Measurements from ENCODE around the gene ST3GAL4. TPM values are rescaled to one million over a fixed set of nuclear protein-coding genes. Genes with fewer than 3 reads are reported as not detected.

Gene ST3GAL4
- total and polyA plus RNA-seq, 9 of the 15 experiments (the other 6 are each of a cell fraction or from before 2014, with no cell fraction given): 0.27 to 22.9 (median 10.5) TPM

DNA sequence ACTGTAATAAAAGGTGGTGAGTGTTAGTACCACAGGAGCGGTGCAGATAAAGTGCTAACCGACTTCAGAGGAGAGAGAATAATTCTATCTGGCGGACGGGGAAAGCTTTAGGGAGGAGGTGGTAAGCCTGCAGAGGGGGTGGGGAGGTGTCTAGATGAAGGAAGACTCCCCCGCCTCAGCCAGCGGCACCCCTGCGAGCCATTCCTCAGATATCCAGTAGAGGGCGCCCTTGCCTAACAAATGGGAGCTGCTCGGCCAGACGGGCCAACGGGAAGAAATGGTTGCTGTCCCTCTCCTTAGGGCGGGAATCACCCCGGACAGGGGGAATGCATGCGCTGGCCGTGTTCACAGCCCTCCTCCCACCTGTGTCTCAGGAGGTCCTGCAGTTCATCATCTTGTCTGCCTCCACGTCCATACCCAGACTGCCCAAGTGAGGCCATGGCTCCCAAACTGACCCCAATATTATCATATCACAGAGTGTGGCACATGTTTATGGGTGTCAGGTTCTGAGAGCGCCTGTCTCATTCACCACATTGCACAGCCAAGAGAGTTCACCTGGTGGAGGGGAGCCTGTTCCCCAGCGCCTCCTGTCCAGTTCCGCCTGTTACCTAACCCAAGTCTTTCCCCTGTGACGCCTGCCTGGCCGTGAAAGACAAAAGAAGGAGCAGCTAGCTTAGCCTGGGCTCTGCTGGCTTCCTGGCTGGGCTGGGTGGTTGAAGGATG lies 85.5 kb downstream of the ST3GAL4 start (continued):
- TF ChIP-seq, protein P1, sequence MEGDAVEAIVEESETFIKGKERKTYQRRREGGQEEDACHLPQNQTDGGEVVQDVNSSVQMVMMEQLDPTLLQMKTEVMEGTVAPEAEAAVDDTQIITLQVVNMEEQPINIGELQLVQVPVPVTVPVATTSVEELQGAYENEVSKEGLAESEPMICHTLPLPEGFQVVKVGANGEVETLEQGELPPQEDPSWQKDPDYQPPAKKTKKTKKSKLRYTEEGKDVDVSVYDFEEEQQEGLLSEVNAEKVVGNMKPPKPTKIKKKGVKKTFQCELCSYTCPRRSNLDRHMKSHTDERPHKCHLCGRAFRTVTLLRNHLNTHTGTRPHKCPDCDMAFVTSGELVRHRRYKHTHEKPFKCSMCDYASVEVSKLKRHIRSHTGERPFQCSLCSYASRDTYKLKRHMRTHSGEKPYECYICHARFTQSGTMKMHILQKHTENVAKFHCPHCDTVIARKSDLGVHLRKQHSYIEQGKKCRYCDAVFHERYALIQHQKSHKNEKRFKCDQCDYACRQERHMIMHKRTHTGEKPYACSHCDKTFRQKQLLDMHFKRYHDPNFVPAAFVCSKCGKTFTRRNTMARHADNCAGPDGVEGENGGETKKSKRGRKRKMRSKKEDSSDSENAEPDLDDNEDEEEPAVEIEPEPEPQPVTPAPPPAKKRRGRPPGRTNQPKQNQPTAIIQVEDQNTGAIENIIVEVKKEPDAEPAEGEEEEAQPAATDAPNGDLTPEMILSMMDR (IDR thresholded peaks at IDR 0.05 in 2 of 3, conservative IDR thresholded peaks at IDR 0.05 in 1 of 3; ENCODE audit: insufficient read depth in 2 of 3, low read depth in 1 of 3, low read length in 3 of 3): peak; percentile 89 to 91 (median 90)
- TF ChIP-seq ARNT (IDR thresholded peaks at IDR 0.05) (no peak), ZEB2 (IDR thresholded peaks at IDR 0.05) (no peak), MEIS2 (IDR thresholded peaks at IDR 0.05; ENCODE audit: partially characterized antibody) (peak; percentile 18), MTA3 (IDR thresholded peaks at IDR 0.05; ENCODE audit: borderline replicate concordance) (no peak), ETV1 (tag; conservative IDR thresholded peaks at IDR 0.05; ENCODE audit: low read depth) (no peak), CC2D1A (IDR thresholded peaks at IDR 0.05) (peak; percentile 69), ZNF253 (CRISPR knock-in tag; conservative IDR thresholded peaks at IDR 0.05) (no peak), BMI1 (IDR thresholded peaks at IDR 0.05; ENCODE audit: low read length) (no peak), TCFL5 (CRISPR knock-in tag; conservative IDR thresholded peaks at IDR 0.05) (no peak), ARHGAP35 (IDR thresholded peaks at IDR 0.05; ENCODE audit: partially characterized antibody) (no peak), ZNF324 (CRISPR knock-in tag; IDR thresholded peaks at IDR 0.05) (no peak), BHLHE40 (IDR thresholded peaks at IDR 0.05; ENCODE audit: low read length) (no peak), MYNN (IDR thresholded peaks at IDR 0.05) (no peak), MYNN (CRISPR knock-in tag; IDR thresholded peaks at IDR 0.05) (no peak), ZNF165 (CRISPR knock-in tag; IDR thresholded peaks at IDR 0.05; ENCODE audit: borderline replicate concordance) (no peak), POLR2G (IDR thresholded peaks at IDR 0.05; ENCODE audit: low read depth, low read length) (no peak), ETV5 (CRISPR knock-in tag; IDR thresholded peaks at IDR 0.05; ENCODE audit: low read depth) (no peak)
- TF ChIP-seq, protein P2, sequence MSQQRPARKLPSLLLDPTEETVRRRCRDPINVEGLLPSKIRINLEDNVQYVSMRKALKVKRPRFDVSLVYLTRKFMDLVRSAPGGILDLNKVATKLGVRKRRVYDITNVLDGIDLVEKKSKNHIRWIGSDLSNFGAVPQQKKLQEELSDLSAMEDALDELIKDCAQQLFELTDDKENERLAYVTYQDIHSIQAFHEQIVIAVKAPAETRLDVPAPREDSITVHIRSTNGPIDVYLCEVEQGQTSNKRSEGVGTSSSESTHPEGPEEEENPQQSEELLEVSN (IDR thresholded peaks at IDR 0.05; ENCODE audit: borderline replicate concordance in 1 of 2, extremely low read depth in 1 of 2, insufficient read depth in 1 of 2, insufficient read length in 1 of 2, low read depth in 1 of 2, low read length in 1 of 2, poor library complexity in 1 of 2, severe bottlenecking in 1 of 2): peak; percentile 33 to 67
- TF ChIP-seq, protein P3, sequence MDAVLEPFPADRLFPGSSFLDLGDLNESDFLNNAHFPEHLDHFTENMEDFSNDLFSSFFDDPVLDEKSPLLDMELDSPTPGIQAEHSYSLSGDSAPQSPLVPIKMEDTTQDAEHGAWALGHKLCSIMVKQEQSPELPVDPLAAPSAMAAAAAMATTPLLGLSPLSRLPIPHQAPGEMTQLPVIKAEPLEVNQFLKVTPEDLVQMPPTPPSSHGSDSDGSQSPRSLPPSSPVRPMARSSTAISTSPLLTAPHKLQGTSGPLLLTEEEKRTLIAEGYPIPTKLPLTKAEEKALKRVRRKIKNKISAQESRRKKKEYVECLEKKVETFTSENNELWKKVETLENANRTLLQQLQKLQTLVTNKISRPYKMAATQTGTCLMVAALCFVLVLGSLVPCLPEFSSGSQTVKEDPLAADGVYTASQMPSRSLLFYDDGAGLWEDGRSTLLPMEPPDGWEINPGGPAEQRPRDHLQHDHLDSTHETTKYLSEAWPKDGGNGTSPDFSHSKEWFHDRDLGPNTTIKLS (IDR thresholded peaks at IDR 0.05; ENCODE audit: borderline replicate concordance, low read depth): 0 out of 2 replicates have a peak, but pooled peaks have one; percentile 25
- TF ChIP-seq, protein P4, sequence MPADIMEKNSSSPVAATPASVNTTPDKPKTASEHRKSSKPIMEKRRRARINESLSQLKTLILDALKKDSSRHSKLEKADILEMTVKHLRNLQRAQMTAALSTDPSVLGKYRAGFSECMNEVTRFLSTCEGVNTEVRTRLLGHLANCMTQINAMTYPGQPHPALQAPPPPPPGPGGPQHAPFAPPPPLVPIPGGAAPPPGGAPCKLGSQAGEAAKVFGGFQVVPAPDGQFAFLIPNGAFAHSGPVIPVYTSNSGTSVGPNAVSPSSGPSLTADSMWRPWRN (IDR thresholded peaks at IDR 0.05; ENCODE audit: low read depth): no peak
- TF ChIP-seq, protein P5, sequence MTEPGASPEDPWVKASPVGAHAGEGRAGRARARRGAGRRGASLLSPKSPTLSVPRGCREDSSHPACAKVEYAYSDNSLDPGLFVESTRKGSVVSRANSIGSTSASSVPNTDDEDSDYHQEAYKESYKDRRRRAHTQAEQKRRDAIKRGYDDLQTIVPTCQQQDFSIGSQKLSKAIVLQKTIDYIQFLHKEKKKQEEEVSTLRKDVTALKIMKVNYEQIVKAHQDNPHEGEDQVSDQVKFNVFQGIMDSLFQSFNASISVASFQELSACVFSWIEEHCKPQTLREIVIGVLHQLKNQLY (CRISPR knock-in tag; conservative IDR thresholded peaks at IDR 0.05): no peak

Measured in K562 (cell line).